Activated CD4-positive, CD25-positive, alpha-beta regulatory T cell (primary cell): ENCODE data around the gene NOXO1.

Source experiments
- DNase-seq, 4 experiments: peaks; one replicate each; lab custom pipeline; 2025; lab: John Stamatoyannopoulos, UW

NOXO1 gene

DNA sequence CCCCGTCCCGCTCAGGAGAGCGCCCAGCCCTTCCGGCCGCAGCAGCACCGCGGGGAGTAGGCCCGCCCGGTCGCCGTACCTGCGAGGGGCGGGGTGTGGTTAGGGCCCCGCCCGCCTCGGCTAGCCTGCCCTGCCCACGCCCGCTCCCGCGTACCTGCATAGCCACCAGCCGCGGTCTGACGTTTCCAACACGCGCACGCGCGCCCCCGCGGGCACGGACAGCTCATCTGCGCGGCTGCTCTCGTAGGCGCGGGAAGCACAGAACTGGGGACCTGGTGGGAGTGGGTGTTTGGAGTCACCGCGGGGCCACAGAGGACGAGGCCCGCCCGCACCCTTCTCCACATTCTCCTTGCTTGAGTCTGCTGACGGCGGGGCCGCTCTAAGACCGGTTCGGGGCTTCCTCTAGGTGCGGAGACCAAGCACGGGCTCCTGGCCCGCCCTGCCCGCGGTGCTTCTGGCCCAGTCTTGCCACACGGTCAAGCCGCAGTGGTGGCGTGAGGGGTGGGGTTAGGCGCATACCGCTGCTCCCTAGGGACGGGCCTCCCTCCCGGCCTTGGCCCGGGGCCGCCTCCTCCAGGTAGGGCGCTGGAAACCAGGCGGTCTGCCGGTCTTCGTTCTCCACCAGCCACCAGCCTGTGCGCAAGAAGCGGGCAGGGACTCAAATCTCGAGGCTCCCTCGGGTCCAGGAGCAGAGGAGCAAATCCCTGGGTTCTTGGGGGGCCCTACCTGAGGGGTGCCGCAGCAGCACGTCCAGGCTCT is 1.8 kb downstream of the NOXO1 start:
- DNase-seq = no peak

DNA sequence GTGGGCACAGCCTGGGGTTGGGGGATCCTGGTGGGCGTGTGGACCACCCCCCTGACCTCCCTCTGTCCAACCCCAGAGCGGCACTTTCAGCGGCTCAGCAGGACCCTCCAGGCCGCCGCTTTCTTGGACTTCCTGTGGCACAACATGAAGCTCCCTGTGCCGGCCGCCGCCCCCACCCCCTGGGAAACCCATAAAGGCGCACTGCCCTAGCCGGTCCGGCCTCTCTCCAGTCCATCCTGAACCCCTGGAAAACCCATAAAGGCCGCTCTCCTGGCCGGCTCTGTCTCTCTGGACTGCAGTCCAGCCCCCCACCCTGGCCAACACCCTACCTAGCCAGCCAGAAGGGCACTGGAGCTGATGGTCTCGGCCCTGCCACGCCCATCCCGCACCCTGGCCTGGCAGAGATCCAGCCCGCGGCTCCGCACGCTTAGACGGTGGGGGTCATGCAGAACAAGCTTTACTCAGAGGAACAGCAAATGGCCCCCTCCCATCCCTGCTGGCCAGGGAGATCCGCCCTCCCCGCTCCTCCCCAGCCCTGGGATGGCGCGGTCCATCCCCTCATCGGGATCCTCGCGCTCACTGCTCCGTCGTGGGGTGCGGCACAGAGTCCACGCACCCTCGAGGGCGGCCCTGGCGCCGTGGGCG is 2.7 kb downstream of the NOXO1 start:
- DNase-seq = no peak

DNA sequence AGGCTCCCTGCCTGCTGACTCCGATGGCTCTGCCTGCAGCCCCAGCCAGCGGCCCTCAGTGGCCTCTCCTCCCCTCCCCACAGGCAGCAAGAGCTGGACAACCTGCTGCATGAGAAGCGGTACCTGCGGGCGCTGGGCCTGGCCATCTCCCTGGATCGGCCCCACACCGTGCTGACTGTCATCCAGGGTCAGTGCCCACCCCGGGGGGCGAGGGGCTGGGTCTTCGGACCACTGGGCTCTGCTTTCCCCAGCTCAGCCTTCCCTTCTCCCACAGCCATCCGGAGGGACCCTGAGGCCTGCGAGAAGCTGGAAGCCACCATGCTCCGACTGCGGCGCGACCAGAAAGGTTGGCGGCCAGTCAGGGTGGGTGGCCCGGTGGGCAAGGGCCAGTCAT is 3.4 kb downstream of the NOXO1 start:
- no peak for DNase-seq

DNA sequence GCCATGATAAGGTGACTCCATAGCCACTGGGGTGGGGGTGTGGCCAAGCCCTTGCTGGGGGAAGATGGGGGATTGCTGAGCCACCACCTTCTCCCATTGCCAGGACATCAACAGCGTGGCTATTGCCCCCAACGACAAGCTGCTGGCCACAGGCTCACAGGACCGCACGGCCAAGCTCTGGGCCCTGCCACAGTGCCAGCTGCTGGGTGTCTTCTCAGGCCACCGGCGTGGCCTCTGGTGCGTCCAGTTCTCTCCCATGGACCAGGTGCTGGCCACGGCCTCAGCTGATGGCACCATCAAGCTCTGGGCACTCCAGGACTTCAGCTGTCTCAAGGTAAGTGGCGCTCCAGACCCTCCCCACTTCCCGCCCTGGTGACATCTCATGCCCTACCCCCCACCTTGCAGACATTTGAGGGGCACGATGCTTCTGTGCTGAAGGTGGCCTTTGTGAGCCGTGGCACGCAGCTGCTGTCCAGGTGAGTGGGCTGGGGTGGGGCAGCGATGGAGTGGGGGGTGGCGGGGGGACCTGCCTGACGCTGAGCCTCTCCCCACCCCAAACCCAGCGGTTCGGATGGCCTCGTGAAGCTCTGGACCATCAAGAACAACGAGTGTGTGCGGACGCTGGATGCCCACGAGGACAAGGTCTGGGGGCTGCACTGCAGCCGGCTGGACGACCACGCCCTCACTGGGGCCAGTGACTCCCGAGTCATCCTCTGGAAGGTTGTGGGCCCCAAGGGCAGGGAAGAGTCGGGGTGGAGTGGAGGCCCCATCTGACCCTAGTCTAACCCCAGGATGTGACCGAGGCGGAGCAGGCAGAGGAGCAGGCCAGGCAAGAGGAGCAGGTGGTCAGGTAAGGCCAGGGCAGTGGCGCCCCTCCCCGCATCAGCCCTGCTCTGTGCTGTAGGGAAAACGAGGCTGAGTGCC is 4.1 kb downstream of the NOXO1 start:
- no peak for DNase-seq

DNA sequence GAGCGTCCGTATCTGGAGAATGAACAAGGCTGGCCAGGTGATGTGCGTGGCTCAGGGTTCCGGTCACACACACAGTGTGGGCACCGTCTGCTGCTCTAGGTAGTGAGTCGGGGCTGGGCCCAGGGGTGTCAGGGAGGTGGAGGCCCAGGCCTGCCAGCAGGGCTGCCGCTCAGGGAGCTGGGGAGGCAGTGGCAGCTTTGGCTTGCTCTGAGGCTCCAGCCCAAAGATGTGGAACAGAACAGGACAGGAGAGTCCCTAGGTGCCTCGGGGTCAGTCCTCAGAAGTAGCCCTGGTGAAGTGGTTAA is 5.1 kb downstream of the NOXO1 start:
- no peak for DNase-seq

DNA sequence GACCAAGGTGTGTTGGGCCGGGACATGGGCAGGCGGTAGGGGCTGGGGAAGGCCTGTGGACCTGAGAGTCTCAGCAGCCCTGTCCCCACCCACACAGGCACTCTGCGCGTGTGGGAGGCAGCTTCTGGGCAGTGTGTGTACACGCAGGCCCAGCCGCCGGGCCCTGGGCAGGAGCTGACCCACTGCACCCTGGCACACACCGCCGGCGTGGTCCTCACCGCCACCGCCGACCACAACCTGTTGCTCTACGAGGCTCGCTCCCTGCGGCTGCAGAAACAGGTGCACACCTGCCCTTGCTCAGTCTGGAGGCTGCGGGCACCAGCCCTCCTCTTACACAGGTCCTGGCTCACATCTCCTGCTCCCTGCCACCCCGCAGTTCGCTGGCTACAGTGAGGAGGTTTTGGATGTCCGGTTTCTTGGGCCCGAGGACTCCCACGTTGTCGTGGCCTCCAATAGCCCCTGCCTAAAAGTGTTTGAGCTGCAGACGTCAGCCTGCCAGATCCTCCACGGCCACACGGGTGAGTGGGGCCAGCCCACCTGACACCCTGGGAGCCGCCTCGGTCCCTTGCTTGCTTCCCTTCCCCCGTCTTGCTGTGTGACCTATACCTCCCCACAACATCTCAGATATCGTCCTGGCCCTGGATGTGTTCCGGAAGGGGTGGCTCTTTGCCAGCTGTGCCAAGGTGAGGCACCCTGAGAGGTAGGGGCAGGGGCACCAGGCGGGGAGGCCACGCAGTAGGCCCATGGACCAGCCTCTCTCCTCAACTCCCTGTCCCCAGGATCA is 5.6 kb downstream of the NOXO1 start:
- no peak for DNase-seq

DNA sequence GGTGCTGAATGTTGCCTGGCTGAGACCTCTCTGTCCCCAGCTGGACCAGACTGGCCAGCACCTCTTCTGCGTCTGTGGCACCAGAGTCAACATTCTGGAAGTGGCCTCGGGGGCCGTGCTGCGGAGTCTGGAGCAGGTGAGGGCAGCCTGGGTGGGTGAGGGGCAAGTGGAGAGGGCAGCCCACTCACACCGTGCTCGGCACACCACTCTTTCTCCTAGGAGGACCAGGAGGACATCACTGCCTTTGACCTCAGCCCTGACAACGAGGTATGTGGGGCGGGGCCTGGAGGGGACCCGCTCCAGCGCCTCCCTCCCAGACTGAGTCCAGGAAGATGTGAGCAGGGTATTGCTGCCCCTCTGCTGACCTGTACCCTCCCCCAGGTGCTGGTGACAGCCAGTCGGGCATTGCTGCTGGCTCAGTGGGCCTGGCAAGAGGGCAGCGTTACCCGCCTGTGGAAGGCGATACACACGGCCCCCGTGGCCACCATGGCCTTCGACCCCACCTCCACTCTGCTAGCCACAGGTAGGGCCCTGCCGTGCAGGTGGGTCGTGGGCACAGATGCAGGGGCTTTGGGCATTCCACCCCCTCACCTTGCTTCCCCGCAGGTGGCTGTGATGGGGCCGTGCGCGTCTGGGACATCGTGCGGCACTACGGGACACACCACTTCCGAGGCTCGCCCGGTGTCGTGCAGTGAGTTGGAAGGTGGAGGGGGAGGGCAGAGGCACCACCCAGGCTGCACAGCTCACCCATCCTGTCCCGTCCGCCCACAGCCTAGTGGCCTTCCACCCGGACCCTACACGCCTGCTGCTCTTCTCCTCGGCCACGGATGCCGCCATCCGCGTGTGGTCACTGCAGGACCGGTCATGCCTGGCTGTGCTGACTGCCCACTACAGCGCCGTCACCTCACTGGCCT is 6.9 kb downstream of the NOXO1 start:
- DNase-seq = no peak

DNA sequence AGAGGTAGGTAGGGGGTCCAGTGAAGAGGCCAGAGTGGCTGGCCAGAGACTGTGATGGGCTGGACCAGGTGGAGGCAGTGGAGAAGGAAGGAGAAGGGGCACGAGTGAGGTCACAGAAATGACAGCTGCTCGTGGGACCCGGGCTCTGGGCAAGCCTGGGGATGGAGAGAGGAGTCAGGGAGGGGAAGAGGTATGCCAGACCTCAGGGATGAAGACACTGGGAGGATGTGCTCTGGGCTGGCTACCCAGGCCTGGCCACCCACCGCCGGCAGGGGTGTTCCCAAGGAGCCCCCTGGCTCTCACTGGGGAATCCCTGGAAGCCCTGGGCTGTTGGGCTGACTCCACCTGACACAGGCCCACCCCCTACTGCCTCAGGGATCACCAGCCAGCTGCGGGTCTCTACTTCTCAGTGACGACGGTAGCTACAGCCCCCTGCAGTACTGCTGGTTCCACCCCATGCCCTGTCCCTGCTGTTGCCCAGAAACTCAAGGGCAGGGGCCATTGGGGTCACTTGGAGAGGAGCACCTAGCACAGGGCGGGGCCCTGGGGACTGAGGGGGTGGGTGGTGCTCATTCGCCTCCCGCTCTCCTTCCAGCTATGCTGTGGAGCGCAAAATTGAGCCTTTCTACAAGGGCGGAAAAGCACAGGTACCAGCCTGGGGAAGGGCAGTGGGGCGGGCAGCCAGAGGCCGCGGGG is 7.7 kb downstream of the NOXO1 start:
- no peak for DNase-seq

DNA sequence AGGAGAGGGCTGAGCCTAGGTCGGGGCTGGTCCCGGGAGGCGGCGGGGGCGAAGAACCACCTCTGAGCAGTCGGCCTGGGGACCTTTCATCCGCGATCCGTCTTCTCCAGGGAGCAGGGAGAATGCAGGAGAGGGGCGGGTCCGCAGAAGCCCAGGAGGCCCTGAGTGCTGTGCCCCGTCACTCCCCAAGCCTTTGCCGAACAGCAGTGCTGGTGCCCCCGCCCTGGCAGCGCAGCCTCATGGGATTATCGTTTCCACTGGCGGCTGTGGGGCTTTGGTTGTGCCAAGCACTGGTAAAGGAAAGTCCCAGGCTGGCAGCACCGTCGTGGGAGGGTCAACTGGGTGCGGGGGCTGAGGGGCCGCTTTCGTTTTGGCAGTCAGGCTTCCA is 8.8 kb downstream of the NOXO1 start:
- DNase-seq = no peak

DNA sequence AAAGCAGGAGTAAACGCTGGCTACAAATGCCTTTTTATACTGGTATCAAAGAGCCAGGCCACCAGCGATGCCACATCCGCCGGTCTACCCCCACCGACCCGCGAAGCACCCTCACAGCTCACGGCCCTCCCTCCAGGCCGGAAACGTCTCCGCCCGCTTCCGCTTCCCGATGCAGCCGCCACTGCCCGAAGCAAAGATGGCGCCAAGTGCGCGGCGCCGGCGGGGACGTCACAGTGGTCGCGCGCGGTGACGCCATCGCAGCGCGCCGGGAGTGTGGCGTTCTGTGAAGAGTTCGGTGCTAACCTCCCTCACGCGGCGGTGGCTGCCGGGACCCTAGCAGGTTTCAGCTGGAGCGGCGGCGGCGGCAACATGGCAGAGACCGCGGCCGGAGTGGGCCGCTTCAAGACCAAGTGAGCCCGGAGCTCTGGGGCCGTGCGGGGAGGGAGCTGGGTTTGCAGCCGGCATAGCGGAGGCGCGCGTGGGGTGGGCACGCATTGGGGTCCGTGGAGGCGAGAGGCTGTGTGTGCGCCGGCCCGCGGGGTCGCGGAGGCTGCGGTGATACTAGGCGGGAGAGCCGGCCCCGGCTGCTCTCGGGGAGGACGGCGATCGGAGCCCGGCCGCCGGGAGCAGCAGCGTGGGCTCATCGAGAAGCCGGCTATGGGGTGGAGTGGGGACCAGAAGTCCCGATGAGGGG is 9.3 kb downstream of the NOXO1 start, which contains the start of gene TBL3:
TBL3 (plus strand) TSS at position 258 of the 694 bp plus-strand sequence; CDS start at position 370, 112 bp downstream.
- peak; percentile 90 to 94 (median 92) for DNase-seq

DNA sequence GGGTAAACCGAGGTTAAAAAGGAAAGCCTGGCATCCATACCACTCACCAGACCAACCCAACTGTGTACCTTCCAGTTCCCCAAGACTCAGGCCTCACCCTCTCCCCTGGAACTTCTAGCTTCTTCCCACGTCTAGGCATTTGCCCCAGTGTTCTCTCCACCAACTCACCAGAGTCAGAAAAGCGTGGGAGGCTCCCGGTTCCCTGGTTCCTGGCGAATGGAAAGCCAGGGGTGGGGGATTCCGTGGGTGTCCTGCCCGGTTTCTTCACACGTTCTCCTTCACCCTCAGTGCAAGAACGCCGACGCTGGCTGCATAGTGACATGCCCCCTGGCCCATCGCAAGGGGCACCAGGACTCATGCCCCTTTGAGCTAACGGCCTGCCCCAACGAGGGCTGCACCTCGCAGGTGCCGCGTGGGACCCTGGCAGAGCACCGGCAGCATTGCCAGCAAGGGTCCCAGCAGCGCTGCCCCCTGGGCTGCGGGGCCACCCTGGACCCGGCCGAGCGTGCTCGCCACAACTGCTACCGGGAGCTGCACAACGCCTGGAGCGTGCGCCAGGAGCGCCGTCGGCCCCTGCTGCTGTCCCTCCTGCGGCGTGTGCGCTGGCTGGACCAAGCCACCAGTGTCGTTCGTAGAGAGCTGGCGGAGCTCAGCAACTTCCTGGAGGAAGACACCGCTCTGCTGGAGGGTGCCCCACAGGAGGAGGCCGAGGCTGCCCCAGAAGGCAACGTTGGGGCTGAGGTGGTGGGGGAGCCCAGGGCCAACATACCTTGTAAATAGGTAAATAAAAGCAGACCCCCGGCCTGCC is 12.9 kb downstream of the NOXO1 start:
- DNase-seq = no peak

DNA sequence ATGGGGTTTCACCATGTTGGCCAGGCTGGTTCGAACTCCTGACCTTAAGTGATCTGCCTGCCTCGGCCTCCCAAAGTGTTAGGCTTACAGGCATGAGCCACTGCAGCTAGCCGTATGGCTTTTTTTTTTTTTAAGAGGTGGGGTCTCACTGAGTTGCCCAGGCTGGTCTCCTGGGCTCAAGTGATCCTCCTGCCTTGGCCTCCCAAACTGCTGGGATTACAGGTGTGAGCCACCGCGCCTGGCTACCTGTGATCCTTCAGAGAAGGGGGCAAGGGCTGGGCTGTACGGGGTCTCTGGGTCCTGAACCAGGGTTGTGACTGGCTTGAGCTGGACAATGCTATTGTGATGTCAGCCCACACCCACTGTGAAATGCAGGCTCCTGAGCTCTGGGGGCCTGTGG is 14.8 kb downstream of the NOXO1 start, which contains the start of gene RNF151:
RNF151 (plus strand) TSS at position 397 of the 400 bp plus-strand sequence. CDS start 26 bp downstream, outside the sequence.
- no peak for DNase-seq

DNA sequence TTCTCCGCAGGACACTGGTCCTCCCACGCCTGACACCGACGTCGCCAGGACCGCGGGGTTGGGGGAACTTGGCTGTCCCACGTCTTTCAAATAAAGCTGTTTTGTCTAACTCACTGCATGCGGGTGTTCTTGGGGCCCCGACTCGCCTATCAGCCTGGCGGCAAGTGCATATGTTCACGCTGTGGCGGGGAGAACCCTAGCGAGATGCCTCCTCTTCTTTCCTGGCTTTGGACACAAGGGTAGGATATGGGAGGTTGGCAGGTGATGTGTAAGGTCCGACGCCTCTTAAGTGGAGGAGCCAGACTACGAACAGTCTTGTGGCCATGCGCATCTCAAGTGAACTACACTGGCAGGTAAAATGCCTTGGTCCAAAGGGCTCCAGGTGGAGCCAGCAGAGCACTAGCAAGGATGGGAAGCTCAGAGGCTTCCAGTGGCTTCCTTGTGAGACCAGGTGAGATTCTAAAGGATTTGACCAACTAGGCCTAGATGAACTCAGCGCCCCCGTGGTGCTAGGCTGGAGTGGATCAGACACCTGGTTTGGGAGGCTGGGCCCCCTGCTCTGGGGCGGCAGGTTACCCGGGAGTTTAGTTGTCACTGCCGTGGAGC is 15.8 kb downstream of the NOXO1 start:
- DNase-seq = no peak

DNA sequence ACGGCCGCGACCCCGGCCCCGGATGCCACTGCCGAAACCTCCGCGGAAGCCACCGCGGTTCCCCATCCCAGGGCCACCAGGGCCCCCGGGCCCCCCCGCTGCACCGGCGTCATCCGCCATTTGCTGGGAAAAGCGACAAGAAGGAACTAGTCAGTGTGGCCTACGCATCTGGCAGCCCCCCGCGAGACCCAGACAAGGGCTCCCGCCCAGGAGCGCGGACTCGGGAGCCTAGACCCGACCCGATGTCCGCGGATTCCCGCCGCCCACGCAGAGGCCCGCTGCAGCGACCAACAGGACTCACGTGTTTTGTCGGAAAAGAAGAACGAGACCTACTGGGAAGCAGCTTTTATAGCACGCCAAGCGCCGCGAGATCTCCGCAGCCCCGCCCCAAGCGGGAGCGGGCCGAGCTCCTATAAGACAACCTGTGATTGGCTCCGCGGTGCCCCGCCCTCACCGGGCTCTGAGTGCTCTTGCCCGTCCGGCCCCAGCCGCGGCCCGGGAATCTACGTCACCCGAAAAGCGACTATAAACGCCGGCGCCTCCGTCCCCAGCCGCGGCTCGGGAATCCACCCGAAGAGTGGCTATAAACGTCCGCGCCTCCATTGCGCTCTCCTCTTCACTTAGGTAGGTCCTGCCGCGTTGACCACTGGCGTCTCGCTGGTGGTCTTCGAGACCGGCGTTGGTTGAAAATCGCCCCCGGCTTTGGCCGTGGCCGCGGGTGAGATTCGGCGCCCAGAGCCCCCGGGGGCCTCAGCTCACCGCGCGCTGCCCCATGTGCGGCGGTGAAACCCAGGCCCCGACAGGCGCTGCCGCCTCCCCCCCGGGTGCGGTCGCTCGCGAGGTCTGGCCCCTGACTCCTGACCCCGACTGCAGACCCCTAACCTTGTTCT is 16.5 kb downstream of the NOXO1 start, which contains the start of gene RPS2:
RPS2 (minus strand) TSS at position 321 of the 890 bp plus-strand sequence; CDS start at position 120, 201 bp downstream.
- peak; percentile 94 to 98 (median 97) for DNase-seq

DNA sequence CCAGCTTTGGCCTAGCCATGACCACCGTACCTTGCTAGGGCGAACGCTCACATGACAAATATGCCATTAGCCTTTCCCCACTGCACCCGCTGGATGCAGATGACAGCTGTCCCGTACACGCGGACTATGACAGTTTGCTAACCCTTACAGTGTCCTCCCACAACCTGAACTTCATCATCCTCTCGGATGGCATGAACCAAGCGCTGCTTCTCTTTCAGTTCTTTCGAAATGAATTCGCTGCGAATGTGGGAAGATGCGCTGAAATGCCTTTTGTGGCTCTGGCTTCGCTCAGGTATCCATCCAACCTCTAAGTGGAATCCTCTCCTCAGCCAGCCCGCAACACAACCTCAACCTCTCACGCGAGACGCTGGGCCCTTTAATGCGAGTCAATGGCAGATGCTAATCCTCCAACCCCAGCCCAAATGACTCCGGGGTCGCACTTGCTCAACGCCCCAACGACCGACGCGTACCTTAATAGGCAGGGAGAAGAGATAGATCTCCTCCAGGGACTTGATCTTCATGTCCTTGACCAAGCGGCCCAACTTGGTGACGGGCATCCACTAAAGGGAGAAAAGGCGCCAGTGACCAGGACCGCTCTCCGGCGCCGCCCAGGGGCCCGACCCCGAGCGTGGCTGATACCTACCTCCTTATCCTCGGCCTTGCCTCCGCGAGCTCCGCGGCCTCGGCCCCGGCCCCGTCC is 17.3 kb downstream of the NOXO1 start:
- DNase-seq = no peak
